Embryonic facial prominence (tissue), 1 donor: ENCODE measurements around the gene ATP1B2.
"Not testable (repeated sequence)": the region's sequence is repeated elsewhere in the genome, so short reads cannot be mapped to it uniquely, and the experiment has no call there.

ENCODE experiments used
- DNase-seq: peaks from one replicate; pipeline ENCODE4 v3.0.0-alpha.2; 2016; ENCODE audit errors: extremely low spot score

Gene ATP1B2

GRCh38 chr17:7650509-7651096 lies at the start of gene ATP1B2:
Gene ATP1B2 (plus strand): TSS chr17:7650926. CDS start chr17:7651519, 593 bp downstream.
- DNase-seq = peak; percentile 50

- DNase-seq = no peak
Observed at GRCh38 chr17:7606280-7606679, 44.4 kb upstream of the ATP1B2 start.

GRCh38 chr17:7610641-7611040 lies 40.1 kb upstream of the ATP1B2 start:
- DNase-seq = no peak

GRCh38 chr17:7611635-7612293 lies 39.0 kb upstream of the ATP1B2 start:
- DNase-seq = no peak

- DNase-seq = no peak
Observed at GRCh38 chr17:7612294-7612640, 38.5 kb upstream of the ATP1B2 start.

GRCh38 chr17:7613769-7614424 lies 36.8 kb upstream of the ATP1B2 start:
- no peak for DNase-seq

- peak; percentile 100 for DNase-seq
Observed at GRCh38 chr17:7614425-7615264, 36.1 kb upstream of the ATP1B2 start, which contains the start of gene FXR2. Gene FXR2 (minus strand): TSS chr17:7614897. CDS start chr17:7614532, 365 bp downstream.

- no peak for DNase-seq
Observed at GRCh38 chr17:7615265-7615747, 35.4 kb upstream of the ATP1B2 start.

- DNase-seq = no peak
Observed at GRCh38 chr17:7618608-7619007, 32.1 kb upstream of the ATP1B2 start.

GRCh38 chr17:7620835-7621234 lies 29.9 kb upstream of the ATP1B2 start:
- no peak for DNase-seq

- no peak for DNase-seq
Observed at GRCh38 chr17:7623661-7624060, 27.1 kb upstream of the ATP1B2 start.

GRCh38 chr17:7625749-7626148 lies 25.0 kb upstream of the ATP1B2 start:
- not testable (repeated sequence) for DNase-seq

- no peak for DNase-seq
Observed at GRCh38 chr17:7626307-7626706, 24.4 kb upstream of the ATP1B2 start.

- no peak for DNase-seq
Observed at GRCh38 chr17:7626956-7627249, 23.8 kb upstream of the ATP1B2 start.

- peak; percentile 74 for DNase-seq
Observed at GRCh38 chr17:7627250-7628121, 23.2 kb upstream of the ATP1B2 start, which contains the start of gene SAT2. Gene SAT2 (minus strand): TSS chr17:7627821. CDS start chr17:7627635, 186 bp downstream.

GRCh38 chr17:7629939-7630571 lies 20.7 kb upstream of the ATP1B2 start, which contains the start of gene SHBG:
Gene SHBG (plus strand): TSS chr17:7630135. CDS start chr17:7630173, 38 bp downstream.
- no peak for DNase-seq

- no peak for DNase-seq
Observed at GRCh38 chr17:7631398-7632380, 19.0 kb upstream of the ATP1B2 start.

- DNase-seq = no peak
Observed at GRCh38 chr17:7632492-7632894, 18.2 kb upstream of the ATP1B2 start.

GRCh38 chr17:7633093-7633492 lies 17.6 kb upstream of the ATP1B2 start:
- DNase-seq = no peak
